Stimulated activated CD8-positive, alpha-beta memory T cell treated with anti-CD3 and anti-CD28 coated beads, Interleukin-12 subunit alpha, Interleukin-12 subunit beta, amount 100 ng/mL, for 24 hours (primary cell): ENCODE results near the gene HPS5.
"Not testable (repeated sequence)": the region's sequence is repeated elsewhere in the genome, so short reads cannot be mapped to it uniquely, and the experiment has no call there.

Source experiments
- DNase-seq: peaks from one replicate; pipeline ENCODE4 v3.0.0-alpha.2; 2020; ENCODE audit errors: extremely low read depth

HPS5 gene, protein sequence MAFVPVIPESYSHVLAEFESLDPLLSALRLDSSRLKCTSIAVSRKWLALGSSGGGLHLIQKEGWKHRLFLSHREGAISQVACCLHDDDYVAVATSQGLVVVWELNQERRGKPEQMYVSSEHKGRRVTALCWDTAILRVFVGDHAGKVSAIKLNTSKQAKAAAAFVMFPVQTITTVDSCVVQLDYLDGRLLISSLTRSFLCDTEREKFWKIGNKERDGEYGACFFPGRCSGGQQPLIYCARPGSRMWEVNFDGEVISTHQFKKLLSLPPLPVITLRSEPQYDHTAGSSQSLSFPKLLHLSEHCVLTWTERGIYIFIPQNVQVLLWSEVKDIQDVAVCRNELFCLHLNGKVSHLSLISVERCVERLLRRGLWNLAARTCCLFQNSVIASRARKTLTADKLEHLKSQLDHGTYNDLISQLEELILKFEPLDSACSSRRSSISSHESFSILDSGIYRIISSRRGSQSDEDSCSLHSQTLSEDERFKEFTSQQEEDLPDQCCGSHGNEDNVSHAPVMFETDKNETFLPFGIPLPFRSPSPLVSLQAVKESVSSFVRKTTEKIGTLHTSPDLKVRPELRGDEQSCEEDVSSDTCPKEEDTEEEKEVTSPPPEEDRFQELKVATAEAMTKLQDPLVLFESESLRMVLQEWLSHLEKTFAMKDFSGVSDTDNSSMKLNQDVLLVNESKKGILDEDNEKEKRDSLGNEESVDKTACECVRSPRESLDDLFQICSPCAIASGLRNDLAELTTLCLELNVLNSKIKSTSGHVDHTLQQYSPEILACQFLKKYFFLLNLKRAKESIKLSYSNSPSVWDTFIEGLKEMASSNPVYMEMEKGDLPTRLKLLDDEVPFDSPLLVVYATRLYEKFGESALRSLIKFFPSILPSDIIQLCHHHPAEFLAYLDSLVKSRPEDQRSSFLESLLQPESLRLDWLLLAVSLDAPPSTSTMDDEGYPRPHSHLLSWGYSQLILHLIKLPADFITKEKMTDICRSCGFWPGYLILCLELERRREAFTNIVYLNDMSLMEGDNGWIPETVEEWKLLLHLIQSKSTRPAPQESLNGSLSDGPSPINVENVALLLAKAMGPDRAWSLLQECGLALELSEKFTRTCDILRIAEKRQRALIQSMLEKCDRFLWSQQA

DNA sequence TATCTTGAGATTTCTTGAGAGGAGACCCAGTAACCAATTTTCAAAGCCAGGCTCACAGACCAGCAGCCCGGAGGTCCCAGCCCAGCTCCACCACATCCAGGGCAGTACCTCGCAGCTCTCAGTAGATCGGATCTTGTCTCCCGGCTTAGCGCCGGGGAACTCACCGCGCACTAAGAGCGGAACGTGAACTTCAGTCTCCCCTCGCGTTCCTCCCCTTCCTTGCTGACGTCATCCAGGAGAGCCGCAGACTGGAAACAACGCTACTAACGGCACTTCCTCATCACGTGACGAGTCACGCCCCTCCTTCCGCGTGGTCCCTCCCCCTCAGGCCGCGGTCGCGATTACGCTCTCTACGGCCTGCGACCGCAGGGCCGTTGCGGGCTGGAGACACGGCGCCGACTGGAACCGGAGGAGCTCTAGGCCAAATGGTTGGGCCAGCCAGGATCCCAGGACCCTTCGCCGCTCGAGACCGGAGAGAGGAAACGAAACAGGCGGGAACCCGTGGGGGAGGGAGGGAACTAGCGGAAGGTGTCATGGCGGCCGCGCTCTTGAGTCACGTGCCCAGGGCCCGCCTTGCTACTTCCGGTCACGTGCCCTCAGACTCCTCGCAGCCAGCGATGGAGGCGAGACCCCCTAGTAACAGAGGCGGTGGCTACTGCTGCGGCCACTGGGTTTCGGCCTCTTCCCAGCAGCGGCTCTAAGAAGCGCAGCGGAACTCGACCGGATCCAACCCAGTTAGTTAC is at the start of gene HPS5, which contains the start of gene GTF2H1:
Gene HPS5 (minus strand): TSS at position 172 of the 743 bp plus-strand sequence. CDS start 4,282 bp downstream, outside the sequence.
Gene GTF2H1 (plus strand): TSS at position 599 of the 743 bp plus-strand sequence. CDS start 10,508 bp downstream, outside the sequence.
- DNase-seq = peak; percentile 90

GRCh38 chr11:18371279-18371678 is 49.3 kb upstream of the HPS5 start:
- DNase-seq = no peak

GRCh38 chr11:18369398-18369797 is 47.5 kb upstream of the HPS5 start:
- no peak for DNase-seq

DNA sequence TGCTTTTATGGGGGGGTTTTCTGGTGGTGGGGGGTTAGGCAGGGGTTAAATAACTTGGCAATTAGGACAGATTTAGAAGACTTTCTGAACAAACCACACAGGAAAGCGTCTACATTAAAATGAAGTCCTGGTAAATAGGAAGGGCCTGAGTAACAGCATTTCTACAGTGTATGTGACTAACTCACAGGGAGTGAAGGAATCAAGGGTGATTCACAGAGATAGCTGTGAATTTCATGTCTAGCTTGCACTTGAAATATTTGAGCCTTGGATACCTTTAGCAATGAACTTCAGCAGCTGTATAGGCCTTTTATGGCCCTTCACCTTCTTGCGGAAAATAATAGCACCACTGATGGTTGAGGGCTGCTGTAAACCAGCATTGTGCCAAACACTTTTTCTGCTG is 46.3 kb upstream of the HPS5 start:
- no peak for DNase-seq

DNA sequence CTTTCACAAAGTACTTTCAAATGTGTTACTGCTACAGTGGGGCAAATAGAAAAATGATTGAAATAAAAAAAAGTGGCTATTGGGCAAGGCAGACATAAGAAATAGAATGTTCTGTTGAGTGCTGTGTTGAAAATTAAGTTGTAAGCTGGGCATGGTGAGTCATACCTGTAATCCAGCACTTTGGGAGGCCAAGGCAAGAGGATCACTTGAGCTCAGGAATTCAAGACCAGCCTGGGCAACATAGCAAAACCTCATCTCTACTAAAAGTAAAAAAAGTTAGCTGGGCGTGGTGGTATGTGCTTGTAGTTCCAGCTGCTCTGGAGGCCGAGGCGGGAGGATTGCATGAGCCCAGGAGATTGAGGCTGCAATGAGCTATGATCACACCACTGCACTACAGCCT is 45.5 kb upstream of the HPS5 start:
- DNase-seq = no peak

DNA sequence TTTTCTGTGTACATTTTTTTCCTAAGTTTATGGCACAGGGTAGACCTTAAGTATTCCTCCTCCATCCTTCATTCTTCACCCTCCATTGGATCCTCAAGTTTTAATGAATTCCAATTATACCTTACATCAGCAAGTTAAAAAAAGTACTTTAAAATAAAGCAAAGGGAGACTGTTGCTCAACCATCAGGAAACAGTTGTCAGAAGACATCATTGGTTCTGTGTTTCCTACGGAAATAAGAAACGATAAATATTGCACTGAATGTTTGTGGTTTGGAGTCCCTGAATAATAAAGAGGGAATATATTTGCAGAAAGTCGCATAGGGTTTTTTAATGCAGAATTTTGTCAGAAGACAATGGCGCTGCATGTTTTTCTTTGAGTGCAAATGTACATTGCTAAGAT is 44.3 kb upstream of the HPS5 start:
- DNase-seq = no peak

- DNase-seq = no peak
Measured at GRCh38 chr11:18365741-18366140, 43.8 kb upstream of the HPS5 start.

- no peak for DNase-seq
Measured at GRCh38 chr11:18364495-18365073, 42.6 kb upstream of the HPS5 start.

DNA sequence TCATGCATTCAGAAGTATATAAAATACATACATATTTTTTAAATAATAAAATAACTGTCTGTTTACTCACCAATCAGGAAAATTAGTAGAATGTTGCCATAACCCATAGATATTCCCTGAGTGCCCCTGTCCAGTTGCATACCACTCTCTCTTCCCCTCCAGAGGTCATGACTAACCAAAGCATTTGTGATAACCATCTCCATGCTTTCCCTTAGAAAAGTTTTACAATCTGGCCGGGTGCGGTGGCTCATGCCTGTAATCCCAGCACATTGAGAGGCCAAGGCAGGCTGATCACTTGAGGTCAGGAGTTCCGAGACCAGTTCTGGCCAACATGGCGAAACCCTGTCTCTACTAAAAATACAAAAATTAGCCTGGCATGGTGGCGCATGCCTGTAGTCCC is 39.2 kb upstream of the HPS5 start:
- DNase-seq = no peak

GRCh38 chr11:18358646-18359045 is 36.7 kb upstream of the HPS5 start:
- no peak for DNase-seq

- no peak for DNase-seq
Measured at GRCh38 chr11:18352581-18352980, 30.6 kb upstream of the HPS5 start.

- no peak for DNase-seq
Measured at GRCh38 chr11:18347471-18348125, 25.7 kb upstream of the HPS5 start.

- no peak for DNase-seq
Measured at GRCh38 chr11:18332891-18333290, 11.0 kb upstream of the HPS5 start.

DNA sequence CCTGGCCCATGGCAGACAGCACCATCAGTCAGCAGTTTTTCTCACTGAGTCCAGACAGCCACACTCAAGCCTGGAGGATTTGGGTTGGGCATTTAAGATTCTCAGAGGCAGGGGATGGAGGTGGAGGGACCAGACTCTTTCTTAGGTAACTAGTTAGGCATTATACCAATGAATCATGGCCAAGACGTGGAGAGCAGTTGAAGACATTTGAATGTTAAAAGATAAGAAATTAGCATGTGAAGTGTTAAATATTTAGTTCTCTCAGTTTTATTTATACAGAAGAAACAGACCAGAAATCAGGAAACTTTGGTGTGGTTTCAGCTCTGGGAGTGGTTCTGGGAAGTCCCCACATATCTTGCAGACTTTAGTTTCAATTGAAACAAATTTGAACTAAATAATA is 10.4 kb upstream of the HPS5 start:
- no peak for DNase-seq

DNA sequence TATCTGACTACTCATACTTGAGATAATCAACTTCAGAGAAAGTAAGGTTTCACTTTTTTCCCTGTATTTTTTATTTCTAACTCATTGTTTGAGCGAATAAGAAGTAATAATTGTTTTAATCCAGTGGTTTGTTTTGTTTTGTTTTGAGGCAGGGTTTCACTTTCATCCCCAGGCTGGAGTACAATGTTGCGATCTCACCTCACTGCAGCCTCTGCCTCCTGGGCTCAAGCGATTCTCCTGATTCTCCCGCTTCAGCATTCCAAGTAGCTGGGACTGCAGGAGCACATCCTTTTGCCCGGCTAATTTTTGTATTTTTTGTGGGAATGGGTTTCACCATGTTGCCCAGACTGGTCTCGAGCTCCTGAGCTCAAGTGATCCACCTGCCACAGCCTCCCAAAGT is 9.0 kb upstream of the HPS5 start:
- DNase-seq = no peak

DNA sequence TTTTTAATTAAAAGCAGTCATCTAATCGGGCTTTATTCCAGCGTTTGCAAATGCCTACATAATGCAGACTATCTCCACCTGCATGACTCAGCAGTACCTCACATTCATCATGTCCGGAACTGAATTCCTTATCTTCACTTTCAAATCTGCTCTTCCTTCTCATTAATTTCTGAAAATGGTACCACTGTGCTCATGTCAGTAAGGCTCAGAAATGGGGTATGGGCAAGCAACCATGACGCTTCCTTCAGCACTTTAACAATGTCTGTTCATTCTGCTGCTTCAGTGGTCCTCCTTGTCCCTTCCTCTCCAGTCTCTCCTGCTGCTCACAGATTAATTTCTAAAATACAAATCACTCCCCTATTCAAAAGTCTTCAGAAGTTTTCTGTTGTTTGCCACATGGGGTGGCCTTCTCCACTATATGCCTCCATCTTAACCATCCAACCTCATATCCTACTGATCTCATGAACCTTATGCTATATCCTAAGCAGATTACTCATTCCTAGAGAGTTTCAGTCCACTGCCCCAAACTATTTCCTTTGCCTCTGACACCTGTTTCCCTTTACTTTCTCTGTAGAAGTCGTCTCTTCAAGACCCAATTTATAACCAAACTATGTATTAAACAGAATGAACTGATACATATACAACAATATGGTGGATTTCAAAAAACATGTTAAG is 7.4 kb upstream of the HPS5 start:
- DNase-seq = no peak

GRCh38 chr11:18324381-18324780 is 2.4 kb upstream of the HPS5 start:
- DNase-seq = no peak

- DNase-seq = not testable (repeated sequence)
Measured at GRCh38 chr11:18323881-18324280, 1.9 kb upstream of the HPS5 start.

GRCh38 chr11:18322818-18323570 is 1.1 kb upstream of the HPS5 start:
- no peak for DNase-seq
